ENCODE measurements around the gene MBD3L2B. TPM values are rescaled to one million over a fixed set of nuclear protein-coding genes. Genes with fewer than 3 reads are reported as not detected.

Gene MBD3L2B
- total and polyA plus RNA-seq, 8 donors: not detected

GRCh38 chr19:6988257-6988656, 33.0 kb downstream of the MBD3L2B start:
- TF ChIP-seq CTCF (IDR thresholded peaks at IDR 0.05): no peak
- intact Hi-C loops (cut with DNase I): no loop called here
- H3K27ac ChIP-seq: no peak overlapping the region
- peaks cover 0 to 5% of the 10 kb centered on the region in 2 donors for H3K27me3 ChIP-seq
- ATAC-seq: no peak
- DNase-seq: no peak
- peaks cover 0 to 28% of the 10 kb centered on the region in 2 donors for H3K9me3 ChIP-seq
- H3K4me3 ChIP-seq: no peak overlapping the region
- H3K4me1 ChIP-seq: no peaks in the 10 kb centered on the region
- no peaks in the 10 kb centered on the region for H3K36me3 ChIP-seq

- no peak for DNase-seq
- Histone ChIP-seq H3K4me1 (no peaks in the 10 kb centered on the region), H3K36me3 (no peaks in the 10 kb centered on the region), H3K27ac (no peak overlapping the region), H3K27me3 (peaks cover 0 to 5% of the 10 kb centered on the region in 2 donors), H3K9me3 (peaks cover 0 to 31% of the 10 kb centered on the region in 2 donors), H3K4me3 (no peak overlapping the region)
- peak; percentile 53 for ATAC-seq
- intact Hi-C loops (cut with DNase I): no loop called here
- no peak for TF ChIP-seq CTCF (IDR thresholded peaks at IDR 0.05)
These were observed 33.4 kb downstream of the MBD3L2B start for GRCh38 chr19:6987850-6988249.

GRCh38 chr19:6983448-6983847, 37.8 kb downstream of the MBD3L2B start:
- TF ChIP-seq CTCF (IDR thresholded peaks at IDR 0.05): no peak
- intact Hi-C loops (cut with DNase I): no loop called here
- no peaks in the 10 kb centered on the region for H3K27me3 ChIP-seq
- no peaks in the 10 kb centered on the region for H3K36me3 ChIP-seq
- H3K4me3 ChIP-seq: no peak overlapping the region
- peaks cover 0 to 34% of the 10 kb centered on the region in 2 donors for H3K9me3 ChIP-seq
- H3K27ac ChIP-seq: no peak overlapping the region
- DNase-seq (no peak), ATAC-seq (no peak)
- no peaks in the 10 kb centered on the region for H3K4me1 ChIP-seq

GRCh38 chr19:6979399-6979798, 41.8 kb downstream of the MBD3L2B start:
- no peaks in the 10 kb centered on the region for H3K27me3 ChIP-seq
- peaks cover 0 to 32% of the 10 kb centered on the region in 2 donors for H3K9me3 ChIP-seq
- H3K4me1 ChIP-seq: no peaks in the 10 kb centered on the region
- ATAC-seq (no peak), DNase-seq (no peak)
- H3K27ac ChIP-seq: no peak overlapping the region
- H3K4me3 ChIP-seq: no peak overlapping the region
- intact Hi-C loops (cut with DNase I): no loop called here
- H3K36me3 ChIP-seq: no peaks in the 10 kb centered on the region
- no peak for TF ChIP-seq CTCF (IDR thresholded peaks at IDR 0.05)

- no peak for TF ChIP-seq CTCF (IDR thresholded peaks at IDR 0.05)
- intact Hi-C loops (cut with DNase I): no loop called here
- Histone ChIP-seq H3K4me1 (no peaks in the 10 kb centered on the region), H3K27ac (no peak overlapping the region), H3K27me3 (no peaks in the 10 kb centered on the region), H3K4me3 (no peak overlapping the region), H3K36me3 (no peaks in the 10 kb centered on the region), H3K9me3 (peaks cover 0 to 18% of the 10 kb centered on the region in 2 donors)
- ATAC-seq (no peak), DNase-seq (no peak)
These were observed 45.0 kb downstream of the MBD3L2B start for GRCh38 chr19:6976197-6976596.
